Endothelial cell (in vitro differentiated cells): ENCODE data around the gene TNS4. TPM values are rescaled to one million over a fixed set of nuclear protein-coding genes. Genes with fewer than 3 reads are reported as not detected.

Source experiments
- DNase-seq: peaks from one replicate; pipeline ENCODE4 v3.0.0; 2021; ENCODE audit warnings: low spot score
- H3K27ac Mint-ChIP-seq: one replicate; pipeline ENCODE4 v1.8.0; 2021; ENCODE audit warnings: mixed read lengths, inconsistent platforms; ENCODE audit not compliant: unreplicated experiment
- H3K27me3 Mint-ChIP-seq: one replicate; pipeline ENCODE4 v1.8.0; 2021; ENCODE audit warnings: mild to moderate bottlenecking, moderate library complexity, mixed read lengths, inconsistent platforms; ENCODE audit not compliant: unreplicated experiment
- H3K36me3 Mint-ChIP-seq: one replicate; pipeline ENCODE4 v1.8.0; 2021; ENCODE audit warnings: mild to moderate bottlenecking, low read depth, mixed read lengths, inconsistent platforms; ENCODE audit not compliant: unreplicated experiment
- H3K4me1 Mint-ChIP-seq: one replicate; pipeline ENCODE4 v1.8.0; 2021; ENCODE audit warnings: mild to moderate bottlenecking, mixed read lengths, inconsistent platforms; ENCODE audit not compliant: unreplicated experiment
- H3K4me3 Mint-ChIP-seq: one replicate; pipeline ENCODE4 v1.8.0; 2021; ENCODE audit warnings: mild to moderate bottlenecking, mixed read lengths, inconsistent platforms; ENCODE audit not compliant: unreplicated experiment
- H3K9me3 Mint-ChIP-seq: one replicate; pipeline ENCODE4 v1.8.0; 2021; ENCODE audit warnings: mixed read lengths, inconsistent platforms; ENCODE audit not compliant: unreplicated experiment
- CTCF ChIP-seq: fragments of 200-600 bp; sonication (generic); IDR thresholded peaks from one replicate; pipeline ENCODE4 v1.5.0; 2021; ENCODE audit warnings: antibody characterized with exemption; ENCODE audit not compliant: unreplicated experiment
- total RNA-seq: library from RNA; stranded (reverse); fragmentation: NEBNext Ultra II Directional; extraction: Animal tissue kit (Norgen Biotek cat#: 25700); gene quantifications from one replicate; pipeline ENCODE4 v1.2.1, GENCODE V29; 2021; ENCODE audit not compliant: unreplicated experiment

The TNS4 gene
- total RNA-seq, 1 donor from 2014 or later = 0.08 TPM

- Mint-ChIP-seq H3K4me1 (peaks cover 33% of the 10 kb centered on the region), H3K27ac (no peak overlapping the region), H3K9me3 (no peaks in the 10 kb centered on the region), H3K27me3 (peaks cover 7% of the 10 kb centered on the region), H3K36me3 (no peaks in the 10 kb centered on the region), H3K4me3 (no peak overlapping the region)
- DNase-seq = no peak
- TF ChIP-seq CTCF = no peak
These were observed 13.9 kb downstream of the TNS4 start for GRCh38 chr17:40487371-40488020.

DNA sequence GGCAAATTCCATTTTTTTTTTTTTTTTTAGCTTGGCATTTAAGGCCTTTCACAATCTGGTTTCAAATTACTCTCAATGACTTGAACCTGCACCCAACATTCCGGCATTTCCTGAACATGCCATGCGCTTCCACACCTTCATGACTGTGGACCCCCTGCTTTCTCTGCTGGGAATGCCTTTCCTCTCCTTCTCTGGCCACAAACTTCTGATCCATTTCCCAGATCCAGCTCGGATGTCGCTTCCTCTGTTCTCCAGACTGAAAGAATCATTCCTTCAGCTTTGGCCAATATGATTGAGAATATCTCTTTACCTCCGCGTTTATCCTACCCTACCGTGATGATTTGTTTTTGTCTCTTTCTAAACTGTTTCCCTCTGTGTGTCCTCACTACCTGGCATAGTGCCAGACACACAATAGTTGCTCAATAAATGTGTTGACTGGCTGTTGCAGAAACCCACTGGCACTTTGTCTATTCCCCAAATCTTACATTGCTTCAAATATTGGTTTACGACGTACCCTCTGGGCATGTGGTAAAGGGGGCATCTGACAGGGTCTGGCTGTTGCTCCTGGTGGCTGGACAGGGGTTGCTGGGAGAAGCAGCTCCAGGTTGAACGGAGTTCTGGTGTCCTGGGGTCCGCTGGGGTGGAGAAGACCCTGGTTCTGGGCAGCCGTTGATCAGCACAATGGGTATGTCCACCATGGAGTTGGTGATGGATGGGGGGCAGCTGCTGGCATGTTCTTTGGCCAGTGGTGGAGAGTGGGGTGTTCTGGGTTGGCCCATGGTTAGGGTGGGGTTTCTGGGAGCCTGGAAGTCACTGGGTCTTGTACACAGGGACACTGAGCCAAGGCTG lies 14.7 kb downstream of the TNS4 start:
- H3K4me1 Mint-ChIP-seq = peaks cover 33% of the 10 kb centered on the region
- H3K4me3 Mint-ChIP-seq = no peak overlapping the region
- DNase-seq = no peak
- H3K27me3 Mint-ChIP-seq = peaks cover 7% of the 10 kb centered on the region
- no peak overlapping the region for H3K27ac Mint-ChIP-seq
- no peaks in the 10 kb centered on the region for H3K36me3 Mint-ChIP-seq
- no peak for TF ChIP-seq CTCF
- no peaks in the 10 kb centered on the region for H3K9me3 Mint-ChIP-seq

GRCh38 chr17:40485851-40486521 lies 15.4 kb downstream of the TNS4 start:
- Mint-ChIP-seq H3K36me3 (no peaks in the 10 kb centered on the region), H3K4me3 (no peak overlapping the region), H3K4me1 (peaks cover 33% of the 10 kb centered on the region), H3K27me3 (peaks cover 7% of the 10 kb centered on the region), H3K27ac (no peak overlapping the region), H3K9me3 (no peaks in the 10 kb centered on the region)
- no peak for TF ChIP-seq CTCF
- DNase-seq = no peak

DNA sequence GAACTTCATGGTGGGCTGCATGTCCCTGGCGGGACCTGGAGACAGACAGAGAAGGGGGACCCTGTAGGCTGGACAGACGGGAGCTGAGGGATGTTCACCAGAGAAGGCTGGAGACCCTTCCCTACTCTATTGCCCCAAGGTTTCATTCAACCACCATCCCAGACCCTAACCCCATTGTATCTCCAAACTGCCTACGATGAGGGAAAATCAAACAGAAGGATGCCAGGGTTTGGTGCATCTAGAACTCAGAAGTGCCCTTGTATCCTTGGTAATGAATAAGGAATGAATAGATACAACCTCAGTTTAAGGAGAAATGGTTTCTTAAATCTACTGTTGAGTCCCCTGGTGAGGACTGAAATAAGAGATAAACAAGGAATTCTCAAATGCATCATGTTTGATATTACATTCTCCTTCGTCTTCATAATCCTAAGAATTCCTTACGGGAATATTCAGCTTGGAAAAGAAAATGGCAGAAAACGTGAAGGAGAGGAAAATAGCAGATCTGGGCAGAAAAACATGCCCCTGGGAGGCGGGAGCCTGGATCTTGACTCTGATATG lies 16.4 kb downstream of the TNS4 start:
- Mint-ChIP-seq H3K9me3 (no peaks in the 10 kb centered on the region), H3K4me1 (peaks cover 27% of the 10 kb centered on the region), H3K36me3 (no peaks in the 10 kb centered on the region), H3K4me3 (no peak overlapping the region), H3K27me3 (peaks cover 10% of the 10 kb centered on the region), H3K27ac (no peak overlapping the region)
- no peak for TF ChIP-seq CTCF
- DNase-seq = no peak
